GM19035 (cell line): Measurements from ENCODE around the gene PUDP.

Source experiments
- ATAC-seq: cut with Tn5 transposase; IDR thresholded peaks from one replicate; pipeline ENCODE4 v1.9.1; 2021; ENCODE audit not compliant: unreplicated experiment

PUDP gene

DNA sequence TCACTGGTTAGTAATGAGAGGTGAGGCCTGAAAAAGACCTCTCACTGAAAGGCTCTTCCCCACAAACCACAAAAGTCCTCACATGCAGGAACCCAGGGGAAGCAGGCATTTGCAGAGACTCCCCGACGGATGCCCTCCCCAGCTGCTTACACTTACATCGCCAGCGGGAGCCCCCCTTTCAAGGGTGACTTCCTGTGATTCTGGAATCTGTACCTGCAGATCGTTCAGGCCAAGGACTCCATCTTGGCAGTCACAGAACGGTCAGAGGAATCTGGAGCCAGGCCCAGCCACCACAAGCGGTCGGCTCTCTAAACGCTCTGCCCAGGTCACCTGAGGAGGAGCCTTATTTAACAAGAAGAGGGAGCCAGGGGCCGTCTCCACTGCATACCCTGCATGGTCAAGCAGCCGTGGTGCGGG, 71.7 kb downstream of the PUDP start:
- no peak for ATAC-seq

GRCh38 chrX:7074908-7075204, 73.1 kb downstream of the PUDP start:
- no peak for ATAC-seq

GRCh38 chrX:7074148-7074907, 73.6 kb downstream of the PUDP start:
- ATAC-seq = no peak

- no peak for ATAC-seq
Measured at GRCh38 chrX:7073336-7073735, 74.6 kb downstream of the PUDP start.

GRCh38 chrX:7072856-7073255, 75.1 kb downstream of the PUDP start:
- ATAC-seq = no peak

DNA sequence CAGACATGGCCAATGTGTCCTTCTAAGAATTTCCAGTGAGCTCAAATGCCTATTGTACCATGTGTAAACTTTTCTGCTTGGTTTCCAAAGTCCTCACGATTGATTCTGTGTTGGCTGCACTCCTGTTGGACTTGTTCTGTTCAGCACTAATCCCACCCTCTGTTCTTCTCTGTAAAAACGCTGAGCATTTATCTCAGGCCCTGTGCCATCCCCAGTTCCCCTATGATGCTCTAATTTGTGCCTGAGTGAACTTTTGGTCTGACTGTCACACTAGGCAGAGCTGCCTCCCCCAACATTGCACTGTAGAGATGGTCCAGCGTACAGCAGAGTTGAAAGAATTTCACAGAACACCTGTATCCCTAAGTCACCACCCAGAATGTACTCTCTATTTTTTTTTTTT, 76.6 kb downstream of the PUDP start:
- ATAC-seq = no peak

DNA sequence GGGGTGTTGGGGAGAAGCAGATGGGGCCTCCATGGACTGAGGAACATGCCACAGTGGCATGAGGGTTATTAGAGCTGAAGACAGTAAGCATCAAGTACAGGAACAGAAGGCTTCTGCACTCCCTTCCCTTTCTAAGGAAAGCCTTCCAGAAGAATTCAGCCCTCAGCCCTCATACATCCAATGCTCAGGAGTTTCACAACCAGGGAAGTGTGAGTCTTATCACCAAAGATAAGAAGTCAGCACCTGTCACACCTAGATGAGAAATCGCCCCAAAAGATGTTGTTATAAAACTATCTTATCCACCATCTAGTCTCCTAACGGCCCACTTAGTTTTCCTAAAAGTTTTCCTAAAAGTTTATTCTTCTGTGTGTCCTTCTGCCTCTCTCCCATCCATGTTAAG, 78.4 kb downstream of the PUDP start:
- no peak for ATAC-seq

GRCh38 chrX:7068939-7069367, 79.0 kb downstream of the PUDP start:
- ATAC-seq = no peak

DNA sequence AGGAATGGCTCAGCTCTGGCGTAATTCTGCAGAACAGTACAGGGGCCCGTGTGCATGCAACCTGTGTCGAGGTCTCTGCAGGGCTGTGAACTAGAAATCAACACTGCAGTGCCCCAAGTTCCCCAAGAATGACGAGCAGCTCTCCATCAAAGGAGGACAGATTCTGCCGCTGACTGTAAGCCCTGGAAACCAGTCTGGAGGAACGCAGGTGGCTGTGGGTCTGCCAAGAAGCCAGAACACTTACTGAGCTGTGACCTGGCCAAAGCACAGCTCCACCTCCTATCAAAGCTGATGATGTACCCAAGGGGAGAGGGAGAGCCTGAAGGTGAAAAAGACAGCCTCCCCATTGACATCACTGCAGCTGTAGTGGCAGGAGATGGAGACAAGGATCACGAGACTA, 80.7 kb downstream of the PUDP start:
- ATAC-seq = no peak

DNA sequence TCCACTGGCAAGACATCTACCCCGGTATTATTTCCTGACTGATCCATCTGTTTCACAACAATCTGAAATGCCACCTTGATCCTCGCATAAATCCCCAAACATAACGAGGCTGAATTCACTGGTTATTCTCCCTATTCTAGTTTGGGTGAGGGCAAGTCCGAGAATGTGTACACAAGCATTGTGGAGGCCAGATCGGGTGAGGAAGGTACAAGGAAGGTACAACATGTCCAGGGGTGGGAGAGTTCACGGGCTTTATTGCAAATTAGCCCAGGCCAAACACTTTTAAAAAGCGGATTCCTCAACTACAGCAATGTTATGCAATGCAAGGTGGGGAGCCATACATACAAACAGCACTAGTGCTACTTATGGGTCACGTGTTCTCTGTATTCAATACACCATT, 82.5 kb downstream of the PUDP start:
- no peak for ATAC-seq

DNA sequence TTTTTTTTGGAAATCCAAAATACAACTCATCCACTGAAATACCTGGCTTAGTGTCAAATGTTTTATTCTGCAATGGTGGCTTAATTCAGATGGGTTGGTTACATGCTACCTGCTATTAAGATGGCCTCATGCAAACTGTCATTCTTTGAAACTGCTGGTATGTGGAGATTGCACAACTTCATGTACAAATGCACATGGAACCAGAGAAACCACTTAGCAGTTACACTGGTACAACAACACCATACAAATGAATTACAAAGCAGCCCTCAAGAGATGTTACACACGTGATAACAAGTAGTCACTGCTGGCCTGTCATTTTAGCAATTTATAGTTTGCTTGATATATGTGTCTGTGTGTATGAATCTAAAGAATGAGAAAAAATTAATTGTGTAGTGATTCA, 85.0 kb downstream of the PUDP start:
- ATAC-seq = no peak

GRCh38 chrX:7062276-7062675, 85.7 kb downstream of the PUDP start:
- ATAC-seq = no peak

GRCh38 chrX:7061429-7061828, 86.5 kb downstream of the PUDP start:
- no peak for ATAC-seq

GRCh38 chrX:7060444-7060843, 87.5 kb downstream of the PUDP start:
- ATAC-seq = no peak

- no peak for ATAC-seq
Measured at GRCh38 chrX:7059859-7060258, 88.1 kb downstream of the PUDP start.

DNA sequence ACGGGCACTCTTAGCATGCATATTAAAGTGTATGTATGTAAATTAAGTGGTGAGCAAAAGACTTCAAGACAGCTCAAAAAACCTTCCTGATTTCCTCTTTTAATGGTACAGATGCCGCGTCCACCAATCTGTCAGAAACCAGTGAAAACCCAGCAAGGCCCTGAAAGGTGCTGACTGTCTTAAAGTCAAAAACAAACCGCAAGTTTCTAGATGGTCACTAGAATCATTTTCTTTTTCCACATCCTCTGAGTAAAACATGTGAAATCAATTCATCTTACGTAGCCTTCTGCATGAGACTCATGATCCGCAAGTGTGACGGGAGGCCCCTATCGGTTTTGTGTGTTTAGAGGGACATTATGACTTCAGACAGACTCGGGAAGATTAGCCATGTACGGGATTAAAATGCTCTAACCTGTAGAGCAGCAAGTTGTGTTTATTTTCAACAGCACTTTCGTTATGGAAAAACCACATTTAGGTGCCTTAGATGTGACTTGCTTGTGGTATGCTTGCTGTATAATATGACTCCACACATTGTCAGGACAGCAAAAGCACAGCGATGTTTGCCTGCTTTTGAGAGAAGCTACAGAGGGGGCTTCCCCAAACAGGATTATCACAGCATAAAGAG, 88.6 kb downstream of the PUDP start:
- peak; percentile 97 for ATAC-seq

- no peak for ATAC-seq
Measured at GRCh38 chrX:7055386-7056137, 92.4 kb downstream of the PUDP start.

GRCh38 chrX:7054219-7055216, 93.4 kb downstream of the PUDP start:
- ATAC-seq = no peak

GRCh38 chrX:7052541-7052940, 95.4 kb downstream of the PUDP start:
- ATAC-seq = no peak

GRCh38 chrX:7050271-7050670, 97.7 kb downstream of the PUDP start:
- no peak for ATAC-seq

DNA sequence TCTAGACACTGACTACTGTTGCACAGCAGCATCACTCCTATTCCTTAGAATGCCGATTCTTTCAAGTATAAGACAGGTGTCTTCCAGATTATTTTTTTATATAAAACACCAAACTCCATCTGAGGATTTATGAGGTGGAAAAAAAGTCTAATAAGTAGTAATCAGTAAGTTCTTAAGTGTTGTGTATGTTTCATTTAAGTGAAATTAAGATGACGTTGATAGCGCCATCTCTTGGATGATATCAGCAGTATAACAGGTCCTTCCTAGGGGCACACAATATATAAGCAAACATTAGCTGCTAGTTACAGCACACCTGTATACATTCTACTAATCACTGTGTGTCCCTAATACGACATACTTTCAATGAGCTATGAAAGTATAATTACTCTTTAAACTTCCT, 100.0 kb downstream of the PUDP start:
- no peak for ATAC-seq
